ENCODE measurements around the gene LGR5. TPM values are rescaled to one million over a fixed set of nuclear protein-coding genes. Genes with fewer than 3 reads are reported as not detected.

LGR5 gene
- total RNA-seq, 1 experiment from 2014 or later = 0.17 TPM

- Mint-ChIP-seq H3K36me3 (peaks cover 19% of the 10 kb centered on the region), H3K27ac (no peak overlapping the region), H3K27me3 (ENCODE audit: low read depth) (peaks cover 84% of the 10 kb centered on the region), H3K4me1 (peaks cover 26% of the 10 kb centered on the region), H3K9me3 (peaks cover 25% of the 10 kb centered on the region), H3K4me3 (peak overlapping the region; percentile 76)
- CTCF ChIA-PET = no interaction called here
- TF ChIP-seq ESRRA (CRISPR knock-in tag; IDR thresholded peaks at IDR 0.05; ENCODE audit: borderline replicate concordance) (no peak), NR2C2 (CRISPR knock-in tag; IDR thresholded peaks at IDR 0.05) (no peak), GABPB1 (CRISPR knock-in tag; IDR thresholded peaks at IDR 0.05) (peak; percentile 14; the same call in 1 of the 2 replicates), NFATC4 (CRISPR knock-in tag; IDR thresholded peaks at IDR 0.05) (no peak), MAX (CRISPR knock-in tag; IDR thresholded peaks at IDR 0.05) (peak; percentile 80)
- POLR2A ChIA-PET = interaction anchor here (0.8 kb wide), 1 partner anchor 17 kb away, joined by 4 read pairs; no protein-coding TSS in a partner anchor
- ATAC-seq = no peak; the same call in 1 of the 2 replicates
- peak; percentile 34 for DNase-seq (ENCODE audit: low spot score)
Observed at GRCh38 chr12:71440345-71440762, 756 bp downstream of the LGR5 start.

- no peak for DNase-seq (ENCODE audit: low spot score)
- ATAC-seq = peak; percentile 3; the same call in 1 of the 2 replicates
- TF ChIP-seq AFF4 (CRISPR knock-in tag; IDR thresholded peaks at IDR 0.05; ENCODE audit: borderline replicate concordance) (no peak), SP1 (CRISPR knock-in tag; conservative IDR thresholded peaks at IDR 0.05) (no peak), TCF7 (CRISPR knock-in tag; IDR thresholded peaks at IDR 0.05; ENCODE audit: low read depth) (no peak), GABPB1 (CRISPR knock-in tag; IDR thresholded peaks at IDR 0.05) (peak; percentile 16; the same call in 1 of the 2 replicates), SMAD4 (CRISPR knock-in tag; IDR thresholded peaks at IDR 0.05) (no peak)
- Mint-ChIP-seq H3K27me3 (ENCODE audit: low read depth) (peaks cover 78% of the 10 kb centered on the region), H3K27ac (no peak overlapping the region), H3K4me3 (peak overlapping the region; percentile 76), H3K36me3 (peaks cover 13% of the 10 kb centered on the region), H3K9me3 (peaks cover 18% of the 10 kb centered on the region), H3K4me1 (peaks cover 26% of the 10 kb centered on the region)
- ChIA-PET CTCF (no interaction called here), POLR2A (interaction anchor here (0.7 to 0.8 kb wide), 2 partner anchors 17 to 479 kb away, joined by 3 to 4 read pairs; no protein-coding TSS in a partner anchor)
Observed at GRCh38 chr12:71440763-71441748, 1.5 kb downstream of the LGR5 start.

- no peak for DNase-seq (ENCODE audit: low spot score)
- Mint-ChIP-seq H3K27ac (no peak overlapping the region), H3K27me3 (ENCODE audit: low read depth) (peaks cover 69% of the 10 kb centered on the region), H3K4me1 (peaks cover 26% of the 10 kb centered on the region), H3K36me3 (peaks cover 4% of the 10 kb centered on the region), H3K9me3 (peaks cover 8% of the 10 kb centered on the region), H3K4me3 (peak overlapping the region; percentile 18; the same call in 1 of the 2 replicates)
- no peak for TF ChIP-seq ATF1 (CRISPR knock-in tag; IDR thresholded peaks at IDR 0.05)
- no peak for TF ChIP-seq ZNF512 (CRISPR knock-in tag; IDR thresholded peaks at IDR 0.05; ENCODE audit: borderline replicate concordance)
- ChIA-PET CTCF (no interaction called here), POLR2A (no interaction called here)
- no peak for ATAC-seq
Observed at GRCh38 chr12:71441836-71442566, 2.4 kb downstream of the LGR5 start.

Data from WTC11 (cell line).